ENCODE measurements around the gene FAM162A.

GRCh38 chr3:122389892-122390291 lies 5.9 kb downstream of the FAM162A start:
- TF ChIP-seq CTCF (IDR thresholded peaks at IDR 0.05) (no peak), POLR2A (IDR thresholded peaks at IDR 0.05) (no peak)

Measured in right lobe of liver (tissue), 4 donors.